BJ (cell line): Measurements from ENCODE around the gene SPON1. TPM values are rescaled to one million over a fixed set of nuclear protein-coding genes. Genes with fewer than 3 reads are reported as not detected.
A peak's percentile ranks its signal among the peaks of the same experiment; 100 is the strongest.
"Not testable (repeated sequence)": the region's sequence is repeated elsewhere in the genome, so short reads cannot be mapped to it uniquely, and the experiment has no call there.

Source experiments
- CTCF ChIA-PET: fragments of 350-600 bp; formaldehyde crosslinking; extraction: SDS; loops from one replicate; lab custom pipeline; 2021; ENCODE audit warnings: antibody characterized with exemption, inconsistent platforms; lab: Yijun Ruan, JAX
- POLR2A ChIA-PET: fragments of 300-600 bp; sonication (Branson Sonifier 250); formaldehyde crosslinking; extraction: SDS; loops from one replicate; lab custom pipeline; 2021; ENCODE audit warnings: antibody characterized with exemption; lab: Charles Lee
- DNase-seq: peaks from one replicate; pipeline ENCODE4 v3.0.0-alpha.2; 2011; ENCODE audit warnings: low read depth
- H3K27me3 ChIP-seq: 2 replicates; pipeline ENCODE4 v1.6.0; 2011; ENCODE audit warnings: low read length; ENCODE audit not compliant: control insufficient read depth, insufficient read depth
- H3K36me3 ChIP-seq: 2 replicates; pipeline ENCODE4 v1.5.1; 2011; ENCODE audit warnings: low read length; ENCODE audit not compliant: control insufficient read depth, insufficient read depth
- H3K4me3 ChIP-seq: 2 replicates; pipeline ENCODE4 v1.5.1; 2011; ENCODE audit warnings: low read depth, mild to moderate bottlenecking, control low read depth, low read length
- CTCF ChIP-seq: IDR thresholded peaks from 2 replicates; pipeline ENCODE4 v1.5.1; 2011; ENCODE audit warnings: low read depth, mild to moderate bottlenecking, control low read depth, inconsistent platforms, low read length, moderate library complexity; ENCODE audit not compliant: insufficient read depth
- polyA plus RNA-seq: library from polyadenylated mRNA; depleted of rRNA; stranded (reverse); fragments of >200 nt; gene quantifications from 2 replicates; pipeline ENCODE4 v1.2.3, GENCODE V29; 2011

SPON1 gene
- polyA plus RNA-seq, 1 experiment = not detected

GRCh38 chr11:14244926-14245325 lies 282.4 kb downstream of the SPON1 start:
- DNase-seq = no peak

DNA sequence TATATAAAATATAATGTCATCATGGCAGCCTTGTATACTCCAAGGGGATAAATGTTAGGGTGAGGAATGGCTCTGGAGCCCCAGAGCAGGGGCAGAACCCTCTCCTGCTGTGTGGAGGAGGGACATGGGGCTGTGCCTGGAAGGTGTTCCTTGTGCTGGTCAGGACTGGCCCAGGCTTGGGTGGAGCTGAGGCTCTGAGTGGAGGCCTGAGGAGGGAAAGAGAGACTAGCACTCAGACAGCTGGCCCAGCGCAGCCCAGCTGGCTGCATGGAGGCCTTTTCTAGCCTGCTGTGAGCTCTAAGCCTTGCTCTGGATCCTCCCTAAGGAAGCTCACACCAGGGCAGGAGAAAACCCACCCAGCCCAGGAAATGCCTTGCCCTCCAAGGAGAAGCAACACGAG lies 282.9 kb downstream of the SPON1 start:
- TF ChIP-seq CTCF = no peak
- CTCF ChIA-PET = interaction anchor here (0.9 to 1.6 kb wide), 3 partner anchors 28 to 472 kb away, joined by 3 to 7 read pairs (median 4); no protein-coding TSS in a partner anchor
- peaks cover 10% of the 10 kb centered on the region for H3K27me3 ChIP-seq
- DNase-seq = no peak
- no peak overlapping the region for H3K4me3 ChIP-seq
- POLR2A ChIA-PET = no interaction called here
- H3K36me3 ChIP-seq = no peaks in the 10 kb centered on the region

More at GRCh38 chr11:14244926-14245325, 282.4 kb downstream of the SPON1 start:
- ChIA-PET CTCF (interaction anchor here (1.4 to 1.6 kb wide), 2 partner anchors 288 to 472 kb away, joined by 4 to 7 read pairs; no protein-coding TSS in a partner anchor), POLR2A (no interaction called here)
- Histone ChIP-seq H3K36me3 (no peaks in the 10 kb centered on the region), H3K4me3 (no peak overlapping the region), H3K27me3 (peaks cover 10% of the 10 kb centered on the region)
- TF ChIP-seq CTCF = no peak

DNA sequence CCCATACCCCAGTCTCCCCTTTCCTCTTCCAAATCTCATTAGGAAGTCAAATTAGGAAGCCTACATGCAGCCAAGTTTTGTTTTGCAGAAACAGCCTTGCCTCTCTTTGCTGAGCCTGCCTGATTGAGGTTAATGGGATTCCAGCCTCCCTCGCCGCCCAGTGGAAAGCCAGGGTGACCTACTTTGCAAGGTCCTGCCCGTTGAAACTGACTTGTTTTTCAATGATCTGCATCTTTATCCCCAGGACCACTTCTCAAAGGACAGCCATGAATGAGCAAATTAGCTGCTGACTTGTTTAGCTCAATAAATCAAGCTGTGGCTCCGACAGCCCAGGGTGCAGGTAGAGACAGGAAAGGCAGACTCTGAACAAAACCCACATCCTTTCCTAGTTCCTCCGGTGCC lies 286.1 kb downstream of the SPON1 start:
- H3K27me3 ChIP-seq = peaks cover 13% of the 10 kb centered on the region

GRCh38 chr11:14249121-14249963 lies 286.8 kb downstream of the SPON1 start:
- H3K4me3 ChIP-seq = no peak overlapping the region
- ChIA-PET POLR2A (no interaction called here), CTCF (interaction anchor here (0.6 to 2.9 kb wide), 14 partner anchors 10 to 530 kb away, joined by 3 to 24 read pairs (median 4); no protein-coding TSS in a partner anchor)
- peaks cover 13% of the 10 kb centered on the region for H3K27me3 ChIP-seq
- peak; percentile 82 for TF ChIP-seq CTCF
- H3K36me3 ChIP-seq = no peaks in the 10 kb centered on the region
- DNase-seq = no peak

More for the DNA sequence above, 286.1 kb downstream of the SPON1 start:
- no peak for DNase-seq
- CTCF ChIA-PET = interaction anchor here (2.2 kb wide), 1 partner anchor 293 kb away, joined by 15 read pairs; no protein-coding TSS in a partner anchor
- no peak for TF ChIP-seq CTCF
- Histone ChIP-seq H3K36me3 (no peaks in the 10 kb centered on the region), H3K4me3 (no peak overlapping the region)
- POLR2A ChIA-PET = no interaction called here

GRCh38 chr11:14251754-14252153 lies 289.2 kb downstream of the SPON1 start:
- no peak for TF ChIP-seq CTCF
- Histone ChIP-seq H3K36me3 (no peaks in the 10 kb centered on the region), H3K27me3 (peaks cover 12% of the 10 kb centered on the region), H3K4me3 (no peak overlapping the region)
- no peak for DNase-seq
- CTCF ChIA-PET = interaction anchor here (1.5 to 3.4 kb wide), 5 partner anchors 10 to 480 kb away, joined by 3 to 24 read pairs (median 6); no protein-coding TSS in a partner anchor
- POLR2A ChIA-PET = no interaction called here

- POLR2A ChIA-PET, H3K36me3 ChIP-seq, DNase-seq, H3K4me3 ChIP-seq: not testable (repeated sequence)
- CTCF ChIA-PET = interaction anchor here (1.6 to 3.4 kb wide), 3 partner anchors 9 to 480 kb away, joined by 3 to 12 read pairs (median 6); no protein-coding TSS in a partner anchor
- peaks cover 10% of the 10 kb centered on the region for H3K27me3 ChIP-seq
Measured at GRCh38 chr11:14252501-14252900, 290.0 kb downstream of the SPON1 start.
